GM19023 (cell line): Measurements from ENCODE around the gene TMEM11.
A peak's percentile ranks its signal among the peaks of the same experiment; 100 is the strongest.
"Not testable (repeated sequence)": the region's sequence is repeated elsewhere in the genome, so short reads cannot be mapped to it uniquely, and the experiment has no call there.

Experiments
- ATAC-seq: cut with Tn5 transposase; IDR thresholded peaks from one replicate; pipeline ENCODE4 v1.9.1; 2021; ENCODE audit warnings: mild to moderate bottlenecking, moderate library complexity; ENCODE audit not compliant: unreplicated experiment

Gene TMEM11

GRCh38 chr17:21212826-21213637 is 929 bp downstream of the TMEM11 start:
- ATAC-seq: no peak

GRCh38 chr17:21211825-21212479 is 2.0 kb downstream of the TMEM11 start:
- ATAC-seq: no peak

- no peak for ATAC-seq
Observed at GRCh38 chr17:21210411-21211076, 3.4 kb downstream of the TMEM11 start.

GRCh38 chr17:21209511-21210175 is 4.3 kb downstream of the TMEM11 start:
- no peak for ATAC-seq

- ATAC-seq: no peak
Observed at GRCh38 chr17:21208352-21208751, 5.6 kb downstream of the TMEM11 start.

GRCh38 chr17:21204935-21205334 is 9.0 kb downstream of the TMEM11 start:
- ATAC-seq: no peak

GRCh38 chr17:21202512-21202911 is 11.4 kb downstream of the TMEM11 start:
- no peak for ATAC-seq

- ATAC-seq: no peak
Observed at GRCh38 chr17:21201874-21202273, 12.1 kb downstream of the TMEM11 start.

GRCh38 chr17:21201298-21201595 is 12.7 kb downstream of the TMEM11 start:
- ATAC-seq: no peak

- ATAC-seq: no peak
Observed at GRCh38 chr17:21200590-21201297, 13.2 kb downstream of the TMEM11 start.

GRCh38 chr17:21199856-21200255 is 14.1 kb downstream of the TMEM11 start:
- peak; percentile 54 for ATAC-seq

- no peak for ATAC-seq
Observed at GRCh38 chr17:21199311-21199710, 14.7 kb downstream of the TMEM11 start.

- ATAC-seq: no peak
Observed at GRCh38 chr17:21198411-21198810, 15.6 kb downstream of the TMEM11 start.

GRCh38 chr17:21196126-21196525 is 17.8 kb downstream of the TMEM11 start:
- no peak for ATAC-seq

- ATAC-seq: no peak
Observed at GRCh38 chr17:21194703-21195102, 19.3 kb downstream of the TMEM11 start.

GRCh38 chr17:21194226-21194625 is 19.7 kb downstream of the TMEM11 start:
- ATAC-seq: no peak

GRCh38 chr17:21193031-21193430 is 20.9 kb downstream of the TMEM11 start:
- ATAC-seq: no peak

GRCh38 chr17:21192414-21192813 is 21.5 kb downstream of the TMEM11 start:
- not testable (repeated sequence) for ATAC-seq

GRCh38 chr17:21191698-21192097 is 22.3 kb downstream of the TMEM11 start:
- no peak for ATAC-seq

- ATAC-seq: no peak
Observed at GRCh38 chr17:21190078-21190477, 23.9 kb downstream of the TMEM11 start.

- no peak for ATAC-seq
Observed at GRCh38 chr17:21189361-21189760, 24.6 kb downstream of the TMEM11 start.
